Panc1 (cell line): ENCODE results near the gene TRIM8.

ENCODE experiments used
- POLR2AphosphoS5 ChIP-seq: IDR thresholded peaks from 2 replicates; pipeline ENCODE4 v1.6.1; 2012; ENCODE audit warnings: mild to moderate bottlenecking, low read depth, low read length, moderate library complexity
- SIN3A ChIP-seq: IDR thresholded peaks from 2 replicates; pipeline ENCODE4 v1.6.1; 2012; ENCODE audit warnings: low read depth, mild to moderate bottlenecking, low read length, moderate library complexity, borderline replicate concordance; ENCODE audit not compliant: insufficient read depth
- TF ChIP-seq, protein P1 (sequence below): fragments of 450-650 bp; IDR thresholded peaks from 2 replicates; pipeline ENCODE4 v1.5.1; 2017; ENCODE audit warnings: mild to moderate bottlenecking
- TF ChIP-seq, protein P2 (sequence below), 2 experiments: IDR thresholded peaks; 2 replicates each; pipeline ENCODE4 v1.6.1; 2011 to 2012; ENCODE audit warnings: low read depth in 2 of 2, control low read depth in 1 of 2, low read length in 1 of 2, mild to moderate bottlenecking in 1 of 2, moderate library complexity in 1 of 2; ENCODE audit not compliant: insufficient read depth in 1 of 2

DNA sequence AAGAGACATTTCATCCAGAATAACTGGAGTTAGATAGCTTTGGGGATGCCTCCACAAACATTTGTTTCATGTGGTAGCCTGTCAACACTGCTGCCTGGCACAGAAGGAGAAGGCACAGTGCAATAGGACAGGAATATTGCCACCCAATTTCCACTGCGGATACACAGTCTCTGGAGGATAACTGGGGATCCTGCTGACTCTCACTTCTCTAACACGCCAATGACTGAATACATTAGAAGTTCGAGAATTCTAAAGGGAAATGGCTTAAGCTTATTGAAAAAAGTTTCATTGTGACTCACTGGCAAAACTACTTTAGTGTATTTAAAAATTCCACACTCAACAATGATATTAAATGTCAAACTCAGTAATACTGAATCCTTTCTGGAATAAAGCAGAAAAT lies 57.0 kb downstream of the TRIM8 start:
- TF ChIP-seq, protein P1, sequence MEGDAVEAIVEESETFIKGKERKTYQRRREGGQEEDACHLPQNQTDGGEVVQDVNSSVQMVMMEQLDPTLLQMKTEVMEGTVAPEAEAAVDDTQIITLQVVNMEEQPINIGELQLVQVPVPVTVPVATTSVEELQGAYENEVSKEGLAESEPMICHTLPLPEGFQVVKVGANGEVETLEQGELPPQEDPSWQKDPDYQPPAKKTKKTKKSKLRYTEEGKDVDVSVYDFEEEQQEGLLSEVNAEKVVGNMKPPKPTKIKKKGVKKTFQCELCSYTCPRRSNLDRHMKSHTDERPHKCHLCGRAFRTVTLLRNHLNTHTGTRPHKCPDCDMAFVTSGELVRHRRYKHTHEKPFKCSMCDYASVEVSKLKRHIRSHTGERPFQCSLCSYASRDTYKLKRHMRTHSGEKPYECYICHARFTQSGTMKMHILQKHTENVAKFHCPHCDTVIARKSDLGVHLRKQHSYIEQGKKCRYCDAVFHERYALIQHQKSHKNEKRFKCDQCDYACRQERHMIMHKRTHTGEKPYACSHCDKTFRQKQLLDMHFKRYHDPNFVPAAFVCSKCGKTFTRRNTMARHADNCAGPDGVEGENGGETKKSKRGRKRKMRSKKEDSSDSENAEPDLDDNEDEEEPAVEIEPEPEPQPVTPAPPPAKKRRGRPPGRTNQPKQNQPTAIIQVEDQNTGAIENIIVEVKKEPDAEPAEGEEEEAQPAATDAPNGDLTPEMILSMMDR: no peak
- no peak for TF ChIP-seq SIN3A
- TF ChIP-seq, protein P2, sequence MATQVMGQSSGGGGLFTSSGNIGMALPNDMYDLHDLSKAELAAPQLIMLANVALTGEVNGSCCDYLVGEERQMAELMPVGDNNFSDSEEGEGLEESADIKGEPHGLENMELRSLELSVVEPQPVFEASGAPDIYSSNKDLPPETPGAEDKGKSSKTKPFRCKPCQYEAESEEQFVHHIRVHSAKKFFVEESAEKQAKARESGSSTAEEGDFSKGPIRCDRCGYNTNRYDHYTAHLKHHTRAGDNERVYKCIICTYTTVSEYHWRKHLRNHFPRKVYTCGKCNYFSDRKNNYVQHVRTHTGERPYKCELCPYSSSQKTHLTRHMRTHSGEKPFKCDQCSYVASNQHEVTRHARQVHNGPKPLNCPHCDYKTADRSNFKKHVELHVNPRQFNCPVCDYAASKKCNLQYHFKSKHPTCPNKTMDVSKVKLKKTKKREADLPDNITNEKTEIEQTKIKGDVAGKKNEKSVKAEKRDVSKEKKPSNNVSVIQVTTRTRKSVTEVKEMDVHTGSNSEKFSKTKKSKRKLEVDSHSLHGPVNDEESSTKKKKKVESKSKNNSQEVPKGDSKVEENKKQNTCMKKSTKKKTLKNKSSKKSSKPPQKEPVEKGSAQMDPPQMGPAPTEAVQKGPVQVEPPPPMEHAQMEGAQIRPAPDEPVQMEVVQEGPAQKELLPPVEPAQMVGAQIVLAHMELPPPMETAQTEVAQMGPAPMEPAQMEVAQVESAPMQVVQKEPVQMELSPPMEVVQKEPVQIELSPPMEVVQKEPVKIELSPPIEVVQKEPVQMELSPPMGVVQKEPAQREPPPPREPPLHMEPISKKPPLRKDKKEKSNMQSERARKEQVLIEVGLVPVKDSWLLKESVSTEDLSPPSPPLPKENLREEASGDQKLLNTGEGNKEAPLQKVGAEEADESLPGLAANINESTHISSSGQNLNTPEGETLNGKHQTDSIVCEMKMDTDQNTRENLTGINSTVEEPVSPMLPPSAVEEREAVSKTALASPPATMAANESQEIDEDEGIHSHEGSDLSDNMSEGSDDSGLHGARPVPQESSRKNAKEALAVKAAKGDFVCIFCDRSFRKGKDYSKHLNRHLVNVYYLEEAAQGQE (IDR thresholded peaks at IDR 0.05; ENCODE audit: insufficient read depth in 1 of 2, low read depth in 2 of 2, low read length in 1 of 2): no peak
- TF ChIP-seq POLR2AphosphoS5: no peak
